Measurements from ENCODE around the gene ZC3H12C.
"Not testable (repeated sequence)": the region's sequence is repeated elsewhere in the genome, so short reads cannot be mapped to it uniquely, and the experiment has no call there.

The ZC3H12C gene

DNA sequence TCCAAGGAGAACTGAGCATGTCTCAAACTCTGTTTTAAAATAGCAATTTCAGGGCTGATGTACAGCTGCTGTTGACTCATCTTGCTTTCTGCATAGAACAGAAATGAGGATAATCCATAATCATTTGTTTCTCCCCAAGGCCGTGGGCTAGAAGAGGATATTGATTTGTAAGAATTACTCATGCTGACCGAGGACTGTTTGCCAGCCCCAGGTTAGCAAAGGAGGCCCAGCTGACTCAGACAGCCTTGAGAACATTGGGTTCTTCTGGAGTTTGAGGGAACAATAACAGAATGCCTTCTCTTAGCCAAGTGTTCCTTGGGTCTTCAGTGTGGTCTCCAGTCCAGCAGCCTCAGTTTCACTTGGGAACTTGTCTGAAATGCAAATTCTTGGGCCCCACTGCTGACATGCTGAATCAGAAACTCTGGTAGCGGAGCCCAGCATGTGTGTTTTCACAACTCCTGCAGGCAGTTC is 92.0 kb downstream of the ZC3H12C start:
- TF ChIP-seq, protein P1, sequence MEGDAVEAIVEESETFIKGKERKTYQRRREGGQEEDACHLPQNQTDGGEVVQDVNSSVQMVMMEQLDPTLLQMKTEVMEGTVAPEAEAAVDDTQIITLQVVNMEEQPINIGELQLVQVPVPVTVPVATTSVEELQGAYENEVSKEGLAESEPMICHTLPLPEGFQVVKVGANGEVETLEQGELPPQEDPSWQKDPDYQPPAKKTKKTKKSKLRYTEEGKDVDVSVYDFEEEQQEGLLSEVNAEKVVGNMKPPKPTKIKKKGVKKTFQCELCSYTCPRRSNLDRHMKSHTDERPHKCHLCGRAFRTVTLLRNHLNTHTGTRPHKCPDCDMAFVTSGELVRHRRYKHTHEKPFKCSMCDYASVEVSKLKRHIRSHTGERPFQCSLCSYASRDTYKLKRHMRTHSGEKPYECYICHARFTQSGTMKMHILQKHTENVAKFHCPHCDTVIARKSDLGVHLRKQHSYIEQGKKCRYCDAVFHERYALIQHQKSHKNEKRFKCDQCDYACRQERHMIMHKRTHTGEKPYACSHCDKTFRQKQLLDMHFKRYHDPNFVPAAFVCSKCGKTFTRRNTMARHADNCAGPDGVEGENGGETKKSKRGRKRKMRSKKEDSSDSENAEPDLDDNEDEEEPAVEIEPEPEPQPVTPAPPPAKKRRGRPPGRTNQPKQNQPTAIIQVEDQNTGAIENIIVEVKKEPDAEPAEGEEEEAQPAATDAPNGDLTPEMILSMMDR (IDR thresholded peaks at IDR 0.05; ENCODE audit: control extremely low read depth, extremely low read depth, low read depth, missing control alignments) = no peak
- ChIA-PET POLR2A (no interaction called here), CTCF (interaction anchor here (1.0 to 3.9 kb wide), 3 partner anchors 10 to 16 kb away, joined by 3 to 16 read pairs (median 12); no protein-coding TSS in a partner anchor)
- DNase-seq (ENCODE audit: extremely low spot score) = no peak

DNA sequence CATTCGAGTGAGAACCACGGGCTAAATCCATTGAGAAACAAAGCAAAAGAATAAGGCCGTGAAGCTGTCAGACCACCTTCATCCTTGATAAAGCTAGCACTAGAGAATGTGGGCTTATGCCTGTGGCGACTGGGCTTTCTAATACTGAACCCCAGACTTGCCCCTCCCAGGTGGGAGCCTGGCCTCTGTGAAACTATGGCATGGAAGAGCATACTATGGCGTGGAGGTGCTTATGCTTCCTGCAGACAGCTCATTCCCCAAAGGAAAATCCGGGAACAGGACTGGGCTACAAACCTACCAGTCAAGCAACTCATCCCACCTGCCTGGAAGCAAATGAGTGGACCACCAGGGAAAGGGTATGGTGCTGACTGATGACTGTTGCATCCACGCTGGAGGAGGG is 92.4 kb downstream of the ZC3H12C start:
- ChIA-PET POLR2A (no interaction called here), CTCF (interaction anchor here (1.0 to 3.9 kb wide), 3 partner anchors 10 to 15 kb away, joined by 3 to 16 read pairs (median 12); no protein-coding TSS in a partner anchor)
- no peak for DNase-seq (ENCODE audit: extremely low spot score)
- TF ChIP-seq, protein P1 (IDR thresholded peaks at IDR 0.05; ENCODE audit: control extremely low read depth, extremely low read depth, low read depth, missing control alignments) = no peak

DNA sequence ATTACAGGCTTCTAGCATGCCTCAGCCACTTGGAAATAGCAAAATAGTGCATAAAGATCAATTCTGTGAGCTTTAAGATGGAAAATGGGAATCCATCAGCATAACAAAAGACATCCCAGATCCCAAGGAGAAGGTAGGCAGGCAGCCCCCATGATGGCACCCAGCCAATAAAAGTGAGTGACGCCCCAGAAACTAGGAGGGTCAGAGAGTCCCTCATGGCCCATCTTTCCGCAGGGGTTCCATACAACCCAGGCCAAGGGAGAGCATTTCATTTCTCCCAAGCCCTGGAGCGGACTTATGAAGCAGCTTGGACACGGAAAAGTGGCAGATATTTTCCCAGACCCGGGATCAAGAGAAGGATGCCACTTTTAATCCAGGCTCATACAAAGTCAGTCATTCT is 93.3 kb downstream of the ZC3H12C start:
- POLR2A ChIA-PET = no interaction called here
- TF ChIP-seq, protein P1 (IDR thresholded peaks at IDR 0.05; ENCODE audit: control extremely low read depth, extremely low read depth, low read depth, missing control alignments) = no peak
- no peak for DNase-seq (ENCODE audit: extremely low spot score)
- CTCF ChIA-PET = interaction anchor here (1.3 to 3.9 kb wide), 2 partner anchors 11 to 15 kb away, joined by 12 to 16 read pairs; no protein-coding TSS in a partner anchor

DNA sequence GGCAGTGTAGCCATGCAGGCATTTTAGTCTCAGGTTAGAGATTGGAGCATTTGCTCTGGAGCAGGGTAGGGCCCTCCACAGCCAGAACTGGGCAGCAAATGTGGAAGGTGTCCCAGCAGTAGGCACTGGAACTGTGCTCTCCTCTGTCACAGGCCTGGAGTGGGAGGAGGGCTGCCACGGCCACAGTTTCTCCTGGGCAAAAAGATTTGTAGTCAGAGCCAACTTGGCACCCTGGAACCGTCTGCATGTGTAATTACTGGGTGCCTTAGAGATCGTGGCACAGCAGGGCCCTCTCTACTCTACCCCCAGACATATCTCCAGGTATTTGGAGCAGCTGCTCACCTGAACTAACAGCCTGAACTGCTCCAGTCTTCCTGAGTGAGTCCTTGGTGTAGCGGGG is 93.7 kb downstream of the ZC3H12C start:
- TF ChIP-seq, protein P1 (IDR thresholded peaks at IDR 0.05; ENCODE audit: control extremely low read depth, extremely low read depth, low read depth, missing control alignments) = no peak
- ChIA-PET CTCF (interaction anchor here (3.9 kb wide), 1 partner anchor 12 kb away, joined by 16 read pairs; no protein-coding TSS in a partner anchor), POLR2A (no interaction called here)
- no peak for DNase-seq (ENCODE audit: extremely low spot score)

DNA sequence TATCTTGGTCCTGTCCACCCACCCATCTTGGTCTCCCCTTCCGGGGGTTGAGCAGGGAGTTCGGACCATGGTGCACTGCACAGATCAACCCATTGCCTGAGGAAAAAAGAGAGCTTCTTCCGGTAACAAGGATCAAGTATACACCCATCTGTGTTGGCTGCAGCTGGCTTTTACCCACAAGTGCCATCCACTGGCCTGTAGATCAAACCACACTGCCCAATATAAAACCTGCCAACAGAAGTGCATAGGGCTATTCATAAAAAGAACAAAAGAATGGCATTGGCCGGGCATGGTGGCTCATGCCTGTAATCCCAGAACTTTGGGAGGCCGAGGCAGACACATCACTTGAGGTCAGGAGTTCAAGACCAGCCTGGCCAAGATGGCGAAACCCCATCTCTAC is 94.5 kb downstream of the ZC3H12C start:
- CTCF ChIA-PET = interaction anchor here (0.7 to 1.5 kb wide), 3 partner anchors 108 to 243 kb away, joined by 3 read pairs; partner anchors contain the start of gene RDX
- TF ChIP-seq, protein P1 (IDR thresholded peaks at IDR 0.05; ENCODE audit: control extremely low read depth, extremely low read depth, low read depth, missing control alignments) = no peak
- no peak for DNase-seq (ENCODE audit: extremely low spot score)
- POLR2A ChIA-PET = no interaction called here

DNA sequence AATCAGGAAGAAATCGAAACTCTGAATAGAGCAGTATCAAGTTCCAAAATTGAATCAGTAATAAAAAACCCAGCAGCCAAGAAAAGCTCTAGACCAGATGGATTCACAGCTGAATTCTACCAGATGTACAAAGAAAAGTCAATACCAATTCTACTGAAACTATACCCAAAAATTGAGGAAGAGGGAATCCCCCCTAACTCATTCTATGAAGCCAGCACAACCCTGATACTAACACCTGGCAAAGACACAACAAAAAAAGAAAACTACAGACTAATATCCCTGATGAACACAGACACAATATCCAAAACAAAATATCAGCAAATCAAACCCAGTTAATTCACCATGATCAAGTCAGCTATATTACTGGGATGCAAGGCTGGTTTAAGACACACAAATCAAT is 97.7 kb downstream of the ZC3H12C start:
- CTCF ChIA-PET = interaction anchor here (1.0 to 4.8 kb wide), 3 partner anchors 9 to 242 kb away, joined by 3 to 27 read pairs (median 4); no protein-coding TSS in a partner anchor
- POLR2A ChIA-PET = no interaction called here
- TF ChIP-seq, protein P1 (IDR thresholded peaks at IDR 0.05; ENCODE audit: control extremely low read depth, extremely low read depth, low read depth, missing control alignments) = no peak
- no peak for DNase-seq (ENCODE audit: extremely low spot score)

DNA sequence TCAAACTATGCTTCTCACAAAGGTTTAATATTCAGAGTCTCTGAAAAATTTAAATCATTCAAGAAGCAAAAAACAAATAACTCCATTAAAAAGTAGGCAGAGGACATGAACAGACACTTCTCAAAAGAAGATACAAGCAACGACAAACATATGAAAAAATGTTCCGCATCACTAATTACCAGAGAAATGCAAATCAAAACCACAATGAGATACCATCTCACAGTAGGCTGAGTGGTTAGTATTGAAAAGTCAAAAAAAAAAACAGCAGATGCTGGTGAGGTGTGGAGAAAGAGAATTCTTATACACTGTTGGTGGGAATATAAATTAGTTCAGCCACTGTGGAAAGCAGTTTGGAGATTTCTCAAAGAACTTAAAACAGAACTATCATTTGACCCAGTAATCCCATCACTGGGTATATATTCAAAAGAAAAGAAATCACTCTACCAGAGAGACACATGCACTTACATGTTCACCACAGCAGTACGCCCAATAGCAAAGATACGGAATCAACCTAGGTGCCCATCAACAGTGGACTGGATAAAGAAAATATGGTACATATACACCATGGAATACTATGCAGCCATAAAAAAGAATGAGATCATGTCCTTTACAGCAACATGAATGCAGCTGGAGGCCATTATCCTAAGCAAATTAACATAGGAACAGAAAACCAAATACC is 99.6 kb downstream of the ZC3H12C start:
- DNase-seq (ENCODE audit: extremely low spot score); POLR2A ChIA-PET: not testable (repeated sequence)
- CTCF ChIA-PET = interaction anchor here (1.1 to 4.8 kb wide), 3 partner anchors 8 to 184 kb away, joined by 3 to 27 read pairs (median 3); no protein-coding TSS in a partner anchor

DNA sequence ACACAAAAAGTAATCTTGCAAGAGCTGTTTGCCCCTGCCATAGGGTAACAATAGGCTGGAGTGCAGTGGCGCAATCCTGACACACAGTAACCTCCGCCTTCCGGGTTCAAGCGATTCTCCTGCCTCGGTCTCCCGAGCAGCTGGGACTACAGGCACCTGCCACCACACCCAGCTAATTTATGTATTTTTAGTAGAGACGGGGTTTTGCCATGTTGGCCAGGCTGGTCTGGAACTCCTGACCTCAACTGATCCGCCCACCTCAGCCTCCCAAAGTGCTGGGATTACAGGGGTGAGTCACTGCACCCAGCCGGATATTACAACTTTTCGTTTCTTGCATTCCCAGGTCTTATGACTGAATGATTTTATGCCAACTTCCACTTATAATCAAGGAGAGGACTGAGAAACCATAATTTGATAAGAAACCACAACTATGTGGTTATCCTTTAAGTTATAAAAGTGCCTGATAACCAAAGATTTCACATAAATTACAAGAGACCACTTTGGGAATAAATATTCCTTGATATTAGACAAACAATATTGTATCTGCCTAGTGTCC is 101.1 kb downstream of the ZC3H12C start:
- DNase-seq (ENCODE audit: extremely low spot score); POLR2A ChIA-PET: not testable (repeated sequence)
- CTCF ChIA-PET = interaction anchor here (0.7 to 1.4 kb wide), 3 partner anchors 21 to 239 kb away, joined by 3 to 5 read pairs (median 3); no protein-coding TSS in a partner anchor
